ENCODE data around the gene STARD10. TPM values are rescaled to one million over a fixed set of nuclear protein-coding genes. Genes with fewer than 3 reads are reported as not detected.
A peak's percentile ranks its signal among the peaks of the same experiment; 100 is the strongest.

Gene STARD10
- total and polyA plus RNA-seq, 9 of the 15 experiments (the other 6 are each of a cell fraction or from before 2014, with no cell fraction given) = 0.15 to 52.9 (median 32.3) TPM

- TF ChIP-seq MEIS2 (IDR thresholded peaks at IDR 0.05; ENCODE audit: partially characterized antibody) (peak; percentile 51), ZBED1 (IDR thresholded peaks at IDR 0.05) (no peak), PHF8 (IDR thresholded peaks at IDR 0.05; ENCODE audit: borderline replicate concordance, low read length) (no peak; the same call in 1 of the 2 replicates), ZNF785 (CRISPR knock-in tag; IDR thresholded peaks at IDR 0.05) (no peak), SMARCA5 (IDR thresholded peaks at IDR 0.05) (no peak), DIDO1 (tag; IDR thresholded peaks at IDR 0.05; ENCODE audit: low read depth) (no peak), ZBTB26 (CRISPR knock-in tag; IDR thresholded peaks at IDR 0.05) (0 out of 2 replicates have a peak, but pooled peaks have one; percentile 52), ZNF184 (CRISPR knock-in tag; IDR thresholded peaks at IDR 0.05) (no peak), FUS (optimal IDR thresholded peaks at IDR 0.05; ENCODE audit: low read depth, low read length) (no peak), EHMT2 (IDR thresholded peaks at IDR 0.05) (0 out of 2 replicates have a peak, but pooled peaks have one; percentile 11), NRF1 (conservative IDR thresholded peaks at IDR 0.05 in 1 of 2, IDR thresholded peaks at IDR 0.05 in 1 of 2) (peak in 1 of 2 experiments; percentile 33; a peak in 1 of 4 replicates), NR2F6 (CRISPR knock-in tag; IDR thresholded peaks at IDR 0.05) (no peak), RFX1 (IDR thresholded peaks at IDR 0.05) (no peak), PHF20 (IDR thresholded peaks at IDR 0.05; ENCODE audit: partially characterized antibody) (no peak), VEZF1 (CRISPR knock-in tag; IDR thresholded peaks at IDR 0.05) (no peak), DMBX1 (CRISPR knock-in tag; IDR thresholded peaks at IDR 0.05; ENCODE audit: borderline replicate concordance) (peak; percentile 59; the same call in 1 of the 2 replicates)
- TF ChIP-seq, protein P1, sequence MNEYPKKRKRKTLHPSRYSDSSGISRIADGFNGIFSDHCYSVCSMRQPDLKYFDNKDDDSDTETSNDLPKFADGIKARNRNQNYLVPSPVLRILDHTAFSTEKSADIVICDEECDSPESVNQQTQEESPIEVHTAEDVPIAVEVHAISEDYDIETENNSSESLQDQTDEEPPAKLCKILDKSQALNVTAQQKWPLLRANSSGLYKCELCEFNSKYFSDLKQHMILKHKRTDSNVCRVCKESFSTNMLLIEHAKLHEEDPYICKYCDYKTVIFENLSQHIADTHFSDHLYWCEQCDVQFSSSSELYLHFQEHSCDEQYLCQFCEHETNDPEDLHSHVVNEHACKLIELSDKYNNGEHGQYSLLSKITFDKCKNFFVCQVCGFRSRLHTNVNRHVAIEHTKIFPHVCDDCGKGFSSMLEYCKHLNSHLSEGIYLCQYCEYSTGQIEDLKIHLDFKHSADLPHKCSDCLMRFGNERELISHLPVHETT (CRISPR knock-in tag; conservative IDR thresholded peaks at IDR 0.05 in 1 of 2, IDR thresholded peaks at IDR 0.05 in 1 of 2) = no peak
- TF ChIP-seq, protein P2, sequence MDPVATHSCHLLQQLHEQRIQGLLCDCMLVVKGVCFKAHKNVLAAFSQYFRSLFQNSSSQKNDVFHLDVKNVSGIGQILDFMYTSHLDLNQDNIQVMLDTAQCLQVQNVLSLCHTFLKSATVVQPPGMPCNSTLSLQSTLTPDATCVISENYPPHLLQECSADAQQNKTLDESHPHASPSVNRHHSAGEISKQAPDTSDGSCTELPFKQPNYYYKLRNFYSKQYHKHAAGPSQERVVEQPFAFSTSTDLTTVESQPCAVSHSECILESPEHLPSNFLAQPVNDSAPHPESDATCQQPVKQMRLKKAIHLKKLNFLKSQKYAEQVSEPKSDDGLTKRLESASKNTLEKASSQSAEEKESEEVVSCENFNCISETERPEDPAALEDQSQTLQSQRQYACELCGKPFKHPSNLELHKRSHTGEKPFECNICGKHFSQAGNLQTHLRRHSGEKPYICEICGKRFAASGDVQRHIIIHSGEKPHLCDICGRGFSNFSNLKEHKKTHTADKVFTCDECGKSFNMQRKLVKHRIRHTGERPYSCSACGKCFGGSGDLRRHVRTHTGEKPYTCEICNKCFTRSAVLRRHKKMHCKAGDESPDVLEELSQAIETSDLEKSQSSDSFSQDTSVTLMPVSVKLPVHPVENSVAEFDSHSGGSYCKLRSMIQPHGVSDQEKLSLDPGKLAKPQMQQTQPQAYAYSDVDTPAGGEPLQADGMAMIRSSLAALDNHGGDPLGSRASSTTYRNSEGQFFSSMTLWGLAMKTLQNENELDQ (CRISPR knock-in tag; IDR thresholded peaks at IDR 0.05; ENCODE audit: borderline replicate concordance) = no peak
Observed at GRCh38 chr11:72736452-72737069, 57.3 kb downstream of the STARD10 start (continued).

Data from K562 (cell line).